GM19240 (cell line): ENCODE data around the gene TC2N.
A peak's percentile ranks its signal among the peaks of the same experiment; 100 is the strongest.
"Not testable (repeated sequence)": the region's sequence is repeated elsewhere in the genome, so short reads cannot be mapped to it uniquely, and the experiment has no call there.

Source experiments
- DNase-seq: peaks from one replicate; pipeline ENCODE4 v3.0.0; 2011; ENCODE audit warnings: low spot score; ENCODE audit not compliant: insufficient read length

Gene TC2N

DNA sequence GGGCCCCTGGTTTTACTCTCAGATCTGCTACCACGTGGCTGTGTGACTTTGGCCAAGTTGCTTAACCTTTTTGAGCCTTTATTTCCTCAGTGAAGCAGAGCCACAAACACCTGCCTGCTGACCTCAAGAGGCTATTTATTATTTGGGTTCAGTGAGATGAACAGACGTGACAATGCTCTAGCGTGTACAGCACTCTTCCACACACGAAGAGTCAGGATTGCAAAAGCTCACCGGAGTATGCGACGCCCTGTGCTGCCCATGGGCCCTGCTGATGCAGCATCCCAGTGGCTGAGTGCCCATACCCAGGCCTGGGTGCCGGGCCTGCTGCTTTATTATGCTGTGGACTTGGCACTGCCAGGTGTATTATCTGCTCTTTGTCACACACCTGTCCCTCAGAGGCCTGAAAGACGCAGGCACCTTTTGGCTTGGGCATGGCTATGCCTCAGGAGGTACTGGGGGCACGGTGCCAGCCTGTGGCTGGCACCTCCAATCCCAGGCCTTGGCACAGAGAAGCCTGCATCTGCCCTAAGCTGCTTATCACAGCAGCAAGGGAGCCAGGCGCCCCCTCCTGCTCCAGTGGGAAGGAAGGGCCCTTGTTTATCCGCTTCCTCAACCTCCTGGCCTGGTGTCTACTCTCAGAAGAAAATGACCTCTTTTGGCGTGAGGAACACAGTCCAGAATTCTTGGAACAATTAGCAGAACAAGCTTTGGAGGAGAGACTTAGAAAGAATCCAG lies 22.3 kb upstream of the TC2N start:
- DNase-seq, result no peak

DNA sequence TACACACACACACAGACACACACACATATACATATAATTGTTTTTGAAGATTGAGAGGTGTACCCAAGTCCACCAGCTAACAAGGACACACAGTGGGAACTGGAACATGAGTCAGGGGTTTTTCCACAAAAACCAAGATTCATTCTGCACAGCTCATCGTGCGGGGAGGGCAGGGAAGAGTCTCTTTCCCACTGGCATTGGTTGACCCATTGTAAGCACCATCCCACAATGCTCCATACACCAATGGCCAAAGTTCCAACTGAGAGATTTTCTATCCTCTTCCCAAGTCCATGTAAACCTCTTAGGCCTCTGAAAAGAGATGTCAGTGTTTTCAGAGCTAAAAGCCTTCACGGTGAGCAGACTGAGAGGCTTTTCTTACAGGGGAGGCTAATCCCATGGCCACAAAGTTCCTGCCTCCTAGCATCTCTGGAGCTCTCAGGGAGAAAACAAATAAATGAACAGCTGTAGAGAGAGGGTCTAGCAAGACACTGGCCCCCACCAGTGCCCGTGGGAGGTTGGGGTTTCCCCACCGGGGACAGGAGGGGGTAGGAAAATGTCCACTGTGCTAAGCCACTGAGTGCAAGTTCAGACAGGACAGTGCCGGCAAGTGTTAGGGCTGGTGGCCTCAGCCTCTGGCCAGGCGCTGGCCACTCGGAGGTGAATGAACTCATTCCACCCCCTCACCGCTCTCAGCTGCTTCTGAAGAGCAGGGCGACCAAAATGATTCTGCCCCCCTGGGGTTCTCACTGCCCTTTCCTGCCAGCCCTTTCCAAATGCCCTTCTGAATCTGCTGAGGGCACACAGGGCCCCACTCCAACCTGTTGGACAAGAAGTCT lies 21.5 kb upstream of the TC2N start:
- DNase-seq, result no peak

DNA sequence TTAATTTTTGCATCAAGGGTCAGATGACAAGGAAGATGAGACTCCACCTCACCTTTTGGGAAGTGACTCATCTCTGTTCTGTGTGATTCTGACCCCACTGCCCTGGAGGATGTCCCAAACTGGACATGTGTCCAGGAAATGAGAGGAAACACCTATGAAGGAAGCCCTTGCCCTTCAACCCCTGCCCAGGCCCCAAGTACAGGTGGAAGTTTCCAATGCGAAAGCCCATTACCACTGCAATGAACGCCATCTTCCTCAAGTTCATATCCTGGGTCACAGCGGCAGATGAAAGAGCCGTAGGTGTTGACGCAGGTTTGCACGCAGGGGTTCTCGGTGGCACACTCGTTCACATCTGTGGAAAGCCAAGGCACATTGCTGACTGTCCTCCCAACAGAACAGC lies 19.6 kb upstream of the TC2N start:
- no peak for DNase-seq

DNA sequence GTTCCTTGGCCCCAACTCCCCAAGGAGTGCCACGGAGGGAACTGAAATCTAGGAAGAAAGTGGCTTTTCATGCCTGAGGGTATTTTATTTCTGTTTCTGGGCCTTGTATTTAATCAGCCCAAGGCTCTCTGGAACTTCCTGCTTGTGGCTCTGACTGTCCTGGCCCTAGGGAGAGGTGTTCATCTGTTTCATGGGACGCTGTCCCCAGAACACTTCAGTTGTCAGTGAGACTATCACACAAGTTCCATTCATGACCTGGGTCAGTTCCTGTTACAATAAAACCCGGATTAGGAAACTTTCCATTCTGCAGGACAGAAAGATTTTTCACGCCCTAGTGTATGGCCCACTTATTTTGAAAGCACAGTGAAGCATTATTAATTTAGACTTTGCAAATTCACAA lies 18.5 kb upstream of the TC2N start:
- no peak for DNase-seq

DNA sequence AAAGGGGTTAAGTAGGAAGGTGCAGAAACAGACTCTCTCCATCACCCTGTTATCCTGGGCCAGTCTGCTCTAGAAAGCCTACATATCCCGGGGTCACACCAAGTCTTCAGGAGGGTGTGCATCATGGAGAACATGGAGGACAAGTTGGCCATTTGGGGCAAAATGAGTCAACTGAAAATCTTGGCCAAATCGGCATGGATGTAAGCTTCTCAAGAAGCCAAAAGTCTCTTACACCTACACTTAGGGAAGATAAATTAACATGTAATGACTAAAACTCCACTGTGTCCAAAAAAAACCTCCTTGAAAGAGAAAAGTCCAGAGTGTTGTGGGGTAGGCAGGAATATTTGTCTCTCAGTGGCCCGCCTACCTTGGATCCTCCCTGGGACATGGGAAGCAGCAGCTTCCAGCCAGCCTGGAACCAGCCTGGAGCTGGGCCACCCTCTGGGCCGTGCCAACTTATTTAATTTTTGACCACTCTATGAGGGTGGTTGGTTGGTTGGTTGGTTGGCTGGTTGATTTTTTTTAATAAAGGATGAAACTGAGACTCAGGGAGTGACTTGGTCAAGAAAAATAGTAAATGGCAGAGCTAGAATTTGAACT lies 17.9 kb upstream of the TC2N start:
- DNase-seq, result no peak

DNA sequence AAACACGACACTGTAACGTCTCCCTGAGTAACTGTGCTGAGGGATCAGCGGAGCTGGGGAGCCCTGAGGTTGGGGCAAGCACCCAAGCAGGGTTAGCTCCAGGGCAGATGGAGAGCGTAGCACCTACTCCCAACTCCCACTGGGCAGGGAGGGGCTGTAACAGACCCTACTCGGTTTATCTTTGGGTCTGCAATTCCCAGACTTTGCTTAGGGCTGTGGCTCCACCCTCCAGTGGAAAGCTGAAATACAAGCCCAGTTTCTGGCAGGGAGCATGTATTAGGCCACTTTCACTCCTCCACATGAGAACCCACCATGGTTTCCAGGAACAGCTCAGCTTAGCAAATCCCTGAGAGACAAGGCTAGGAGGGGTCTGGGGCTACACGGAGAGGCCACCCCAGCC lies 17.3 kb upstream of the TC2N start:
- DNase-seq, result no peak

DNA sequence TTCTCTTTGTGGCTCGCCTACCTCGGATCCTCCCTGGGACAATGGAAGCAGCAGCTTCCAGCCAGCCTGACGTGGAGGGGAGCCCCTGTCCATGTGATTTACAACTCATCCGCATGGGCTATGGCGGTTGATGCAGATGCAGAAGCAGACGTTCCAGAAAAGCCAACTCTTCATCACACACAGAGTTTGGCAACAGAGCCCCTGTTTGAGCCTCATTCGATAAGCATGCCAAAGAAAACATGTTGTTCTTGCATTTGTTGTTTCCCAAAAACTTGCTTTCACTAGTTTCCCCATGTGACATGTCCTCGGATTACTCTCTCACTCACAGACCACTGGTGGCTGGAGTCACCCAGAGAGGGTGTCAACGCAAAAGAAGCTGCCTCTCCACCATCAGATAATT lies 16.4 kb upstream of the TC2N start:
- no peak for DNase-seq

DNA sequence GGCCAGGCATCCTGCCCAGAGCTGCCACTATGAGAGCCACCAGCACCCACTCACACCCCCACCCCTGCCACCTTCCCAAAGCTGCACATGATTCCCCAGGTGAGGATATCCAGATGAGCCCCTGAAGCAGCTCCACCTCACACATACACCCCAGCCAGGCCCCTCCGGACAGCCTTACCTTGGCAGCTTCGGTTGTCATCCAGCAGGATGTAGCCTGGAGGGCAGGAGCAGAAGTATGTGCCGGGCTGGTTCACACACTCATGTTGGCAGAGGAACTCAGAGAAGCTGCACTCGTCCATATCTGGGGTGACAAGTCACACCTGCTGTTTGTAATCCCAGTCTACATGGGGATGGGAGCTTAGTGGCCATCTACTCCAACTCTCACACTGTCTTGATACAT lies 15.4 kb upstream of the TC2N start:
- no peak for DNase-seq

DNA sequence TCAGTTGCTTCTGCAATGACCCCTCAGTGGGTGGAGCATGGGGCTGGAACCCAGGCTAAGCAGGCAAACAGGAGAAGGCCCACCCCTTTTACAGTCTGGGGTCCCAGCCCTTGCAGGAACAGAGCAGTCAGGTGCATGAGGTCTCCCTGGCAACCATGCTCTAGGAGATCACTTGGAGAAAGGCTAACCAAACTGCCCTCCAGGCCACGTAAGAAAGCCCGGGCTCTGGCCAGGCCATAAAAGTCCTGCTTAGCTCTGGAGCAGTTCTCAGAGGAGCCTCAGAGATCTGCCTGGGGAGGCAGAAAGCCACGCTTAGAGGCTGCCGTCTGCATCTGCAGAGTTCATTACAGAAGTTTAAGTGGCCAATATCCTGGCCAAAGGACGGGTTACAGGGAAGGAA lies 15.0 kb upstream of the TC2N start:
- no peak for DNase-seq

DNA sequence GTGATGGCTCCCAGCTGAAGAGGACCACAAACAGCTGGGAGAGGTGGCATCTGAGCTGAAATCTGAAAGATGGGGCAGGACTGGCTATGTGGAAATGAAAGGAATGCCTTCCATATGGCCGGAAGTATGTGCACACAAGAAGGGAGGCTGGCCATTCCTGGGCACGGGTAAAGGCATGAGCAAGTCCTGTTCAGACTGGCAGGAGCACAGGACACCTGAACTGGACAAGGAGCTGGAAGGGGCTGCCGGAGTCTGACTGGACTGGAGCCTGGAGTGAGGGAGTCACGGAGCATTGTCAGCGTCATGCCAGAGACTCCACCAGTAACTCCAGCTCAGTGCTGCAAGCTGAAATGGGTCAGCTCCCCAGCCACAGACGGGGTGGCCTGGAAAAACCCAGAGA lies 11.9 kb upstream of the TC2N start:
- no peak for DNase-seq

DNA sequence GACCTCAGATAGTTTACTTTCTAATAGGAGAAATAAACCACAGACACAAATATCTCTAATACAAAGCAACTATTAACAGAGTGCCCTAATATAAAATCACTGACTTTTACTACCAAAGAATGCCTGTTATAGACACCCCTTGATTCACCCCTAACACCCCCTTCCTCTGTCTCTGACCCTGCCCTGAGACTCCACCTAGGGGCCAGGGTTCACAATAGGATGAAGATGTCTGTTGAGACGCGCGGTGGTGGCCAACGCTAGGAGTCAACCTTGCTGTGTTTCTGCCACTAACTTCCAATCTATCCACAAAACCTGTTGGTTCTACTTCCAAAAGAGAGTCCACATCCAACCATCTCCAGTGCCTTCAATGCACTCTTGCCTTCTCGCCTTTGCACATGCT lies 10.9 kb upstream of the TC2N start:
- no peak for DNase-seq

DNA sequence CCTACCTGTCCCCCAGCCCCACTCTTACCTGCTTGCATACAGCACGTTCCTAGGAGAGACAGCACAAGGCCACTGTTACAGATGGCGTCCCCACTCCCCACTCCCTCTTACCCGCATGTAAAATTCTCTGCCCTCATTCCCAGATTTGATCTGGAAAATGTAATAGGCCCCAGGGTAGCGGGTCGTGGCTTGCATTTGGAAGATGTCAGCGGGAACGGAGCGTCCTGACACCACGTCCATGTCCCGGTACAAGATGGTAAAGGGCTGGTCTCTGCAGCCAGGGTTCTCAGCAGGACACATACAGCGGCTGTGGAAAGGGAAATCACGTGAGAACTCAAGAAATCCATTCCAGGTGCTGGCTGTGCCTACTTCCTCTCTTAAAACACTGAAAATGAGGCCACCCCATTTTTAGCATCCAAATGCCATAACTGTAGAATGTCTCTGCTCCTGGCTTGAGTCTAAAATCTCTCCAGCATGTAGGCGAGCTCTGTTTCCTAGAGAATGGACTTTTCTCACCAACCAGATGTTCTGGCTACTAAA lies 10.1 kb upstream of the TC2N start:
- DNase-seq, result no peak

DNA sequence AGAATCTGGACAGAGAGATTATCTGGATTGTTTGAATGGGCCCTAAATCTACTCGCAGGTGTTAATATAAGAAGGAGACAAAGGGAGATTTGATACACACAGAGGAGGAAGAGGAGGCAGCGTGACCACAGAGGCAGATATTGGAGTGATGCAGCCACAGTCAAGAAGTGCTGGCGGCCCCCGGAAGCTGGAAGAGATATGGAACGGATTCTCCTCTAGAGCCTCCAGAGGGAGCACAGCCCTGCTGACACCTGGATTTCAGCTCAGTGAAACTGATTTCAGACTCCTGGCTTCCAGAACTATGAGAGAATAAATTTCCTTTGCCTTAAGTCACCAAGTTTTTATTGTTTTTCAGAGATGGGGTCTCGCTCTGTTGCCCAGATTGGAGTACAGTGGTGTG lies 9.2 kb upstream of the TC2N start:
- DNase-seq, result no peak

DNA sequence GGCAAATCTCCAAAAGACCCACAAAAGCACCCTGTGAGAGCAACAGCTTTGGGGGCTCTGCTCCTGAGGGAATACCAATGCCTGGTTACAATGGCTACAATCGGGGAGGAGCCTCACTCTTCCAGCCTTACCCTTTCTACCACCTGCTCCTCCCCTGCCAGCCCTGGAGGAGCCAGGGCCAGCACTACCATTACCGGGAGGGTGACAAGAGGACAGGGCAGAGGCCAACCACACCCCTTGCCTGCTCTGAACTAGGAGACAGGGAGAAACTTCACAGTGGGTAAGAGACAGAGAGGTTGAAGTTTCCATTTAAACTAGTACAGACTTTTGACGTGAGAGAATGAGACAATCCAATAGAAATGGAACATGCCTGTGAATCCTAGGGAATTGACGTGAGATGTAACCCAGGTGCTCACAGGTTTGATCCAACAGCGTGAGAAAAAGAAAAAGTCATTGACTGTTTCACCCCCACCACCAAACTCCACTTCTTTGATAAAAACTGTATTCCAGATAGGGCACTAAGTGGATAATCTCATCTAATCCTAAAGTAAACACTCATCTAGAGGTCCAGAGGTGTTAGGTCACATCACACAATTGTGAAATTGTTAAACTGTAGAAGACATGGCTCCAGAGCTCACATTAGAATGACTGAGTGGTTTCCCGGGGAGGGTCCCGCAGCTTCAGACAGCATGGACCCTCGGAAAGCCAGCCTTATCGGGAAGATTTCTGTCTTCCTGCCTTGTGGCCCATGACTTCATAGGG lies 8.4 kb upstream of the TC2N start:
- DNase-seq, result no peak

DNA sequence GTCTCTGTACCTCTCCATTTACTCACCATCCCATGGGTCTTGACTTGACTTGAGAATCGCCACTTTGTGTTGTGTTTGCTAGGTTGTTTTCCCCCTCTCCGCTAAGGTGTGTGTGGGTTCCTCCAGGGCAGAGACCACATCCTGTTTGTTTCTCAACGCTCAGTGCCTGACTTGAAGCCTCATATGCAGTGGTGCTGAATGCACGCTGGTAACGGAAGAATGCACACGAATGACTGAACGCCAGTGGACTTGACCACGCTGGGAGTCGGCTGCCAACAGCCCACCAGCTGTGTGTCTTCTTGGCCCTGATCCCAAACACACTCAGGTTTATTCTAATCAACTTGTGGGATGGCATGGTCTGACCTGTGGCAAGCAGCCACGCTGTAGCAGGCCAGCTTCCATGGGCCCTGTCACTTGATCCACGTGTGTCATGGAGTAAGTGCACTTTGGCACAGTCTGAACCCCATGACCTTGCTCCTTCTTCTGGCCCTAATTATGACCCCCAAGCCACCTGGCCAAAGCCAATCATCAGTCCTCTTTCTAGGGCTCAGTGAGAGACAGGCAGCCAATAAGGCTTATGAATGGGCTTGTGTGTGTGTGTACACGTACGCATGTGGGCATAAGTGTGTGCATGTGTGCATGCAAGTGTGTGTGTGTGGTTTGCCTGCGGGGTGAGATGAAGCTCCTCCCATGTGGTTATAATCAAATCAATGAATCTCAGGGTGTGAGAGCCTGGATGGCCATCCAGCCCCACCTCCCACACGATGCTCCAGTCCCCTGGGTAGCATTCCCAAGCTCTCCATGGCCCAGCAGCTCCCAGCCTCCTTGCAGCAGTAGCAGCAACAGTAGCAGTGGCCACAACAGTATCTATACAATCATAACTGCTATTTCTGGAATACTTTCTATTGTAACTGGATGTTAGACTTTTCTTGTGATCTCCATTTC lies 6.4 kb upstream of the TC2N start:
- peak; percentile 58 for DNase-seq

DNA sequence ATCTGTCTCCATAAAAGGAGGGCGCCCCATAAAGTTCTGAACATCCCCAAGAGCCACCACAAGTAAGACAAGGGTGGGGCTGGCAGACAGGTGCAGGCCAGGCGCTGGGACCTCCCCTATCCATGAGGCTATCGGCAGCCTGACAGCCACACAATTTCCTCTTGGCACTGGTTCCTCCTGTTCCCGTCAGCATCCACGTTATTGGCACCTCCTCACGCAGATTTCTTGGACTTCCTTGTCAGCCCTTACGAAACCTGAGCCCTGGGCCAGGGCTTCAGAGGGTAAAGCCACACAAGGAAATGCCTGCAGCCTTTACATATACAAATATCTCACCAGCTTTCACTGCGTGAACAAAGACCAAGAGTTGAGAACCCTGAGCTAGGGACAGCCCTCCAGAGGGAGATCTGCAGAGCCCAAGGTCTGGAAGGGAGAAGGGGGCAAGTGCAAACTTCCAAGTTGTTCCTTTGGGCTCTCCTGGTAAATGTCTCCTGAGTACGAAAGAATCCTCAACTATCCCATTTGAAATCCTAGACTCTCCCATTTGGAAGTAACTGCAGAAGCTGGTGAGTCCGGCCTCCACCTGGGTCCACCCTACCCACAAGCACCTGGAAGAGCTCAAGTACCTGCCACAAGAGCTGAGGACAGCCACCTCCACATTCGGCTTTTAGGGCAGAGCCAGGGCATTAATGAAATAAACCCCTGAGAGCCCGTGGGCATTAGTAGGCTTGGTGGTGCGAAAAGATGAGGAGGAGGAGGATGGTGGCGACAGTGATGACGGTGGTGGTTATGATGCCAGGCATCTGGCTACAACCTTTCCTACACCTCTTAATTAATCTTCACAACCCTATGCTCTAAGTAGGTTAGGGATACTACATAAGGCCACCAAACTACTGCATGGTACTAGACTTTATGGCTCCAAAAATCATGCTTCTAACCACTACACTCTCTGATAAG lies 5.5 kb upstream of the TC2N start:
- DNase-seq, result no peak

DNA sequence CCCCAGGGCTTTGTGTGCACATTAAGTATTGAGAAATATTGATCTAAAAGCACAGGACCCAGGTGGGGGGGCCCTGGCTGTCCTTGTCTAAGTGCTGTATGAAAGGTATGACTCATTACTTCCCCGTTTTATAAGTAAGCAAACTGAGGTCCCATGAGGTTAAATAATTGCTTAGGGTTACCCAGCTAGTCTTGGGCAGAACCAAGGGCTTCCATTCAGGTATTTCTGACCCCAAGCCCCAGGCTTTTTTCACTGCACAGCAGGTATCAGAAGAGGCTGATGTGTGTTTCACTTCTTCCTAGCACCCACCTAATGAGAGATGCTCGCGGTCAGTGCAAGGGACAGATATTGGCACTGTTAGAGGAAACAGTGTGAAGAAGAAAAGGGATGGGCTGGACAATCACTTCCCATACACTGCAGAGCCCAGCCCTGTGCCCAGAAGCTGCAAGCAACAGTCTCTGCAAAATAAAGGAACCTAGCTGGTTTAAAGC lies 4.7 kb upstream of the TC2N start:
- DNase-seq, result no peak

DNA sequence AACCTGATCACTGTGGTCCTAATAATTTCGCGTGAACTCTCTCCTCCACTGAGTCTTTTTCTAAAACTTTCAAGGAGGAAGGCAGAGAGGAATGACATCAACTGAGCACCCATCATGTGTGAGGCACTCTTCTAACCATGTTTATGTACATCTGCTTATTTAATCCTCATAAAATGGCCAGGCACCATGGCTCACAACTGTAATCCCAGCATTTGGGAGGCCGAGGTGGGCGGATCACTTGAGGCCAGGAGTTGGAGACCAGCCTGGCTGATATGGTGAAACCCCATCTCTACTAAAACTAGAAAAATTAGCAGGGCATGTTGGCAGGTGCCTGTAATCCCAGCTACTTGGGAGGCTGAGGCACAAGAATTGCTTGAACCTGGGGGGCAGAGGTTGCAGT lies 4.1 kb upstream of the TC2N start:
- not testable (repeated sequence) for DNase-seq

DNA sequence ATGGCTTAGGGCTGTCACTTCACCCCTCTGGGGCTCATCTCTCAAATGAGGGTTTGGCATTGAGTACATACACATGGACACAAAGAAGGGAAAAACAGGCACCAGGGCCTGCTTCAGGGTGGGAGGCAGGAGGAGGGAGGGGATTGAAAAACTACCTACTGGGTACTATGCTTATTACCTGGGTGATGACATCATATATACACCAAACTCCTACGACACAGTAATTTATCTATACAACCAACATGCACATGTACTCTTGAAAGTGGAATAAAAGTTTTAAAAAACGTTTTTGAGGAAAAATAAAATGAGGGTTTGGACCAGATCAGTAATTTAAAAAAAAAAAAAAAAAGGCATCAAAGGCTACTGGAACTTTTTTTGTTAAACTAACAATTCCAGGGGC lies 3.6 kb upstream of the TC2N start:
- no peak for DNase-seq
